Activated T-cell treated with anti-CD3 and anti-CD28 coated beads, Interleukin-2, amount 50 U/mL, for 4 hours (primary cell): ENCODE measurements around the gene EYS. TPM values are rescaled to one million over a fixed set of nuclear protein-coding genes. Genes with fewer than 3 reads are reported as not detected.

Source experiments
- ATAC-seq, 2 donors: fragments of 200-7000 bp; cut with Tn5 transposase; one replicate each; pipeline ENCODE4 v1.10.0; 2021
- DNase-seq: peaks from one replicate; pipeline ENCODE4 v3.0.0-alpha.2; 2020
- H3K27me3 Mint-ChIP-seq: one replicate; pipeline ENCODE4 v1.8.0; 2021; ENCODE audit warnings: low read depth, mixed read lengths
- H3K36me3 Mint-ChIP-seq: one replicate; pipeline ENCODE4 v1.8.0; 2022; ENCODE audit warnings: mixed read lengths; ENCODE audit not compliant: insufficient read depth
- H3K4me1 Mint-ChIP-seq: one replicate; pipeline ENCODE4 v1.8.0; 2021; ENCODE audit warnings: low read depth, mixed read lengths
- H3K4me3 Mint-ChIP-seq: one replicate; pipeline ENCODE4 v1.8.0; 2021; ENCODE audit warnings: mild to moderate bottlenecking, moderate library complexity, mixed read lengths
- H3K9me3 Mint-ChIP-seq: one replicate; pipeline ENCODE4 v1.8.0; 2021; ENCODE audit warnings: mixed read lengths
- total RNA-seq, 3 donors: library from RNA; stranded (reverse); gene quantifications; one replicate each; pipeline ENCODE4 v1.2.1, GENCODE V29; 2021

The EYS gene
- not detected for total RNA-seq

- Mint-ChIP-seq H3K36me3 (no peaks in the 10 kb centered on the region), H3K9me3 (peaks cover 7% of the 10 kb centered on the region), H3K27me3 (no peaks in the 10 kb centered on the region), H3K4me1 (no peaks in the 10 kb centered on the region), H3K4me3 (no peak within 1 kb of the TSS)
- DNase-seq (no peak), ATAC-seq (no peak)
Measured at GRCh38 chr6:65707126-65707826, at the start of gene EYS. Gene EYS (minus strand): TSS chr6:65707226. CDS start chr6:65495410, 211,816 bp downstream.

- H3K4me3 Mint-ChIP-seq = no peak overlapping the region
- ATAC-seq = no peak
- no peaks in the 10 kb centered on the region for H3K27me3 Mint-ChIP-seq
- no peaks in the 10 kb centered on the region for H3K36me3 Mint-ChIP-seq
- H3K4me1 Mint-ChIP-seq = no peaks in the 10 kb centered on the region
- no peak for DNase-seq
- H3K9me3 Mint-ChIP-seq = peaks cover 27% of the 10 kb centered on the region
Measured at GRCh38 chr6:65746302-65746701, 39.3 kb upstream of the EYS start.

- ATAC-seq (no peak), DNase-seq (no peak)
- no peak overlapping the region for H3K4me3 Mint-ChIP-seq
- no peaks in the 10 kb centered on the region for H3K36me3 Mint-ChIP-seq
- H3K4me1 Mint-ChIP-seq = no peaks in the 10 kb centered on the region
- H3K27me3 Mint-ChIP-seq = no peaks in the 10 kb centered on the region
- H3K9me3 Mint-ChIP-seq = peaks cover 31% of the 10 kb centered on the region
Measured at GRCh38 chr6:65745614-65746013, 38.6 kb upstream of the EYS start.

- no peak overlapping the region for H3K4me3 Mint-ChIP-seq
- ATAC-seq (no peak), DNase-seq (no peak)
- no peaks in the 10 kb centered on the region for H3K27me3 Mint-ChIP-seq
- H3K4me1 Mint-ChIP-seq = no peaks in the 10 kb centered on the region
- peaks cover 20% of the 10 kb centered on the region for H3K9me3 Mint-ChIP-seq
- H3K36me3 Mint-ChIP-seq = no peaks in the 10 kb centered on the region
Measured at GRCh38 chr6:65728879-65729479, 22.0 kb upstream of the EYS start.

- no peaks in the 10 kb centered on the region for H3K36me3 Mint-ChIP-seq
- ATAC-seq = no peak
- H3K4me1 Mint-ChIP-seq = no peaks in the 10 kb centered on the region
- no peak for DNase-seq
- H3K4me3 Mint-ChIP-seq = no peak overlapping the region
- H3K27me3 Mint-ChIP-seq = no peaks in the 10 kb centered on the region
- H3K9me3 Mint-ChIP-seq = peaks cover 5% of the 10 kb centered on the region
Measured at GRCh38 chr6:65719101-65719500, 12.1 kb upstream of the EYS start.

- H3K9me3 Mint-ChIP-seq = peaks cover 12% of the 10 kb centered on the region
- no peak for ATAC-seq
Measured at GRCh38 chr6:65711531-65711930, 4.5 kb upstream of the EYS start.

GRCh38 chr6:65709099-65709830, 2.2 kb upstream of the EYS start:
- no peak overlapping the region for H3K4me3 Mint-ChIP-seq
- peaks cover 7% of the 10 kb centered on the region for H3K9me3 Mint-ChIP-seq

More at GRCh38 chr6:65711531-65711930, 4.5 kb upstream of the EYS start:
- Mint-ChIP-seq H3K4me3 (no peak overlapping the region), H3K36me3 (no peaks in the 10 kb centered on the region), H3K4me1 (no peaks in the 10 kb centered on the region), H3K27me3 (no peaks in the 10 kb centered on the region)
- no peak for DNase-seq

GRCh38 chr6:65708162-65708561, 1.1 kb upstream of the EYS start:
- DNase-seq = no peak
- H3K4me3 Mint-ChIP-seq = no peak overlapping the region
- no peaks in the 10 kb centered on the region for H3K4me1 Mint-ChIP-seq
- no peak for ATAC-seq
- H3K36me3 Mint-ChIP-seq = no peaks in the 10 kb centered on the region
- H3K9me3 Mint-ChIP-seq = peaks cover 7% of the 10 kb centered on the region
- no peaks in the 10 kb centered on the region for H3K27me3 Mint-ChIP-seq

More at GRCh38 chr6:65709099-65709830, 2.2 kb upstream of the EYS start:
- DNase-seq (no peak), ATAC-seq (no peak)
- no peaks in the 10 kb centered on the region for H3K36me3 Mint-ChIP-seq
- H3K27me3 Mint-ChIP-seq = no peaks in the 10 kb centered on the region
- H3K4me1 Mint-ChIP-seq = no peaks in the 10 kb centered on the region

GRCh38 chr6:65706436-65706835, 590 bp downstream of the EYS start:
- DNase-seq (no peak), ATAC-seq (no peak)
- no peaks in the 10 kb centered on the region for H3K36me3 Mint-ChIP-seq
- peaks cover 3% of the 10 kb centered on the region for H3K9me3 Mint-ChIP-seq
- no peaks in the 10 kb centered on the region for H3K27me3 Mint-ChIP-seq
- H3K4me3 Mint-ChIP-seq = no peak overlapping the region
- no peaks in the 10 kb centered on the region for H3K4me1 Mint-ChIP-seq

GRCh38 chr6:65701325-65701724, 5.7 kb downstream of the EYS start:
- DNase-seq (no peak), ATAC-seq (no peak)
- Mint-ChIP-seq H3K36me3 (no peaks in the 10 kb centered on the region), H3K27me3 (no peaks in the 10 kb centered on the region), H3K4me1 (no peaks in the 10 kb centered on the region), H3K4me3 (no peak overlapping the region), H3K9me3 (no peaks in the 10 kb centered on the region)

GRCh38 chr6:65700561-65700960, 6.5 kb downstream of the EYS start:
- no peaks in the 10 kb centered on the region for H3K36me3 Mint-ChIP-seq
- no peaks in the 10 kb centered on the region for H3K9me3 Mint-ChIP-seq
- no peak overlapping the region for H3K4me3 Mint-ChIP-seq
- DNase-seq (no peak), ATAC-seq (no peak)
- no peaks in the 10 kb centered on the region for H3K4me1 Mint-ChIP-seq
- no peaks in the 10 kb centered on the region for H3K27me3 Mint-ChIP-seq

GRCh38 chr6:65692109-65692508, 14.9 kb downstream of the EYS start:
- no peaks in the 10 kb centered on the region for H3K4me1 Mint-ChIP-seq
- peaks cover 8% of the 10 kb centered on the region for H3K9me3 Mint-ChIP-seq
- H3K36me3 Mint-ChIP-seq = no peaks in the 10 kb centered on the region
- no peak overlapping the region for H3K4me3 Mint-ChIP-seq
- ATAC-seq (no peak), DNase-seq (no peak)
- no peaks in the 10 kb centered on the region for H3K27me3 Mint-ChIP-seq

GRCh38 chr6:65680232-65680631, 26.8 kb downstream of the EYS start:
- no peak overlapping the region for H3K4me3 Mint-ChIP-seq
- H3K27me3 Mint-ChIP-seq = no peaks in the 10 kb centered on the region
- H3K36me3 Mint-ChIP-seq = no peaks in the 10 kb centered on the region
- no peaks in the 10 kb centered on the region for H3K4me1 Mint-ChIP-seq
- ATAC-seq = no peak
- H3K9me3 Mint-ChIP-seq = peaks cover 19% of the 10 kb centered on the region
- no peak for DNase-seq

GRCh38 chr6:65671922-65672321, 35.1 kb downstream of the EYS start:
- H3K27me3 Mint-ChIP-seq = no peaks in the 10 kb centered on the region
- DNase-seq = no peak
- no peak overlapping the region for H3K4me3 Mint-ChIP-seq
- no peaks in the 10 kb centered on the region for H3K36me3 Mint-ChIP-seq
- H3K9me3 Mint-ChIP-seq = peaks cover 26% of the 10 kb centered on the region
- ATAC-seq = no peak
- no peaks in the 10 kb centered on the region for H3K4me1 Mint-ChIP-seq
